ENCODE results near the gene AURKA.
"Not testable (repeated sequence)": the region's sequence is repeated elsewhere in the genome, so short reads cannot be mapped to it uniquely, and the experiment has no call there.

The AURKA gene

GRCh38 chr20:56353356-56353755 is 38.7 kb downstream of the AURKA start:
- DNase-seq: no peak

DNA sequence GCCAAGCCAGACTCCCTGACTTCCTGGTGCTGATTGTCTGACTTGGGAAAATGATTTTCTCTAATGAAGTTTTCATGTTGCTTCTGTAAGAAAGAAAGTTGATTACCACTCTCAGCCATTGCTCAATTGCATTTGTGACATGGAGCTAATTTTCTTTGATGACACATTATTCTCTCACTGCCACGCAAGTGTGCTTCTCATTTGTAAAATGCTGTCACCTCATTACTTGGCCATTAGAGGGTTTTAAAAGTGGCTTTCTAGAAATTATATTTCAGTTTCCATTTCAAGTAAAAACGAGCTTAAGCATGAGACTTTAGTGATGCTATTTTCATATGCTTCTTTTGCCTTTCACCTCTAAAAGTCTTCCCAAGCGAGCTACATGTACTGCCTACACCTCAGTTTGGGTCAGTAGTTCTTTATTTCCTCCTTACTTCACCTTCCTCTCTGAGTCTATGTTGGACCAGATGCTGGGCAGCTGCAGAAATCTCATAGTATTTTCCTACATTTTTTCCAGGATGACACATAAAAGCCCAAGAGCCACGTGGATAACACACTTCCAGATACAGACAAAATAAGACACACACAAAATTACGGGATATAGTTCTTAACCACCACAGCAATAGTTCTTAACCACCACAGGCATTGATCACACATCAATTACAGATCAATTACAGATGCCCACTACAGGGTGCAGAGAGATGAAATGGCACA is 39.5 kb downstream of the AURKA start:
- DNase-seq: no peak

GRCh38 chr20:56350842-56351241 is 41.2 kb downstream of the AURKA start:
- DNase-seq: no peak

- DNase-seq: no peak
Measured at GRCh38 chr20:56348746-56349145, 43.3 kb downstream of the AURKA start.

DNA sequence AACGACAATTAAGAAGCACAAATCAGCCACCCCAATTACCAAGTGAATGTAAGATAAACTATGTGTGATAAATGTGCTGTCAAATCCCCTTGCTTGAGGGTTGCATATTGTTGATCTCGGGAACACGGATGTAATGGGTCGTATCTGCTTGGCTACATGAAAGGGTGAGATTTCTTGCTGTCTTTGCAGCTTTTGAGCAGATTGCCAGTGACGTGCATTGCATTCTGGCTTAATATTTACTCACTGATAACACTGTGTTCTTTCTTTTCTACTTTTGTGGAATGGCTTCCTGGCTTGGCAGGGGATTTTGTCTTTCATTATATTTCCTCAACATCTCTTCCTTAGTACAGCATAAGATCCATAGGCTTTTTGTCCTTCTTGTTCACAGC is 43.7 kb downstream of the AURKA start:
- DNase-seq: no peak

DNA sequence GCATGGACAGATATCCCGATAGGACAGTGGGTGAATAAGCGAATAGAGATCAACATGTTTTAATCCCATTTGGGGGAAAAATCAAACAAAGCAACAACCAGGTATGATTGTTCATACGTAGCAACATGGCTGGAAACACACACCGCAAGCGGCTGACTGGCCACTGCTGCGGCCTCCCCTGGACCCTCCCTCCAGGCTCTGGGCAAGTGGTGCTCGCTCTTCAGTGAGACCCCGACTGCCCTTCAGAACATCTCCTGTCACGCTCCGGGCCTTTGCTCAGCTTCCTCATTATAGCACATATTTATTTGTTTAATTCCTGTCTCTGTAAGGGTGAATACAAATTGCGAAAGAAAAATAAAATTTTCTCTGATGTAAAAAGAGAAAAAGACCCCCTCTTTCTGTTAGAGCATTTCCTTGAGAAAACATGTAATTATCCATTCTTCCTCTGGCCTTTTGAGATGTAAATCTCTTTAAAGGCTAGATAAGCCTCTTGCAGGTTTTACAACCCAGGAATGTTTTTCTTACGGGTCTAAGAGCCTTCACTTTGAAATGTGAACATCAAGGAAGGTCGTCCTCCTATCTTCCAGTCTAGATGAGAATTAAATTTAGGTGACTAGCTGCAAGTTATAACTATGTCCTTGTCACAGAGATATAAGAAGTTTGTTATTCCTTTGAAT is 44.2 kb downstream of the AURKA start:
- DNase-seq: no peak

GRCh38 chr20:56345911-56346310 is 46.1 kb downstream of the AURKA start:
- no peak for DNase-seq

DNA sequence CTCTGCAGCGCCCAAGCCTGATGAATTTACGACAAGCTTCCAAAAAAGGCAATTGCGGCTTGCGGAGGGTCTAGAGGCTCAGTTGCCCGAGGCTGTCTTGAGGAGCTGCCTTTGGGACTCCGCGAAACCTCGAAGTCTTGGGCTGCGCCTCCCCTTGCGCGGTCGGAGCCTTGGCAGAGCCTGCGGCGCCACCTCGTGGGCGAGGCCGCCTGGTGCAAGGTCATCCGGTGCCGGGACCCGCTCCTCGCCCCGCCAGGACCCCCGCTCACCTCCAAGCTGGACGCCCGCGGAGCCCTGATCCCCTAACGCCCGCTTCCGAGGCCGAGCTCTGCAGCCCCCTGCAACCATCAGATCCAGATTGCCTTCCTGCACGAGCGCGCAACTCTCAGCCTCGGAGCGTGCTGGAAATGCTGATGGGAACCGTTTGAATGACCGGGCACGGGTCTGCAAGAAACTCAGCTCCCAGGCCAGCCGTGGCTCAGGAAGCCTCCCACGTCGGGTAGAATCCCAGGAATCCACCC is 48.1 kb downstream of the AURKA start:
- DNase-seq: peak; percentile 46

- no peak for DNase-seq
Measured at GRCh38 chr20:56342783-56343182, 49.2 kb downstream of the AURKA start.

GRCh38 chr20:56336709-56337108 is 55.3 kb downstream of the AURKA start:
- DNase-seq: not testable (repeated sequence)

- no peak for DNase-seq
Measured at GRCh38 chr20:56328861-56329260, 63.2 kb downstream of the AURKA start.

DNA sequence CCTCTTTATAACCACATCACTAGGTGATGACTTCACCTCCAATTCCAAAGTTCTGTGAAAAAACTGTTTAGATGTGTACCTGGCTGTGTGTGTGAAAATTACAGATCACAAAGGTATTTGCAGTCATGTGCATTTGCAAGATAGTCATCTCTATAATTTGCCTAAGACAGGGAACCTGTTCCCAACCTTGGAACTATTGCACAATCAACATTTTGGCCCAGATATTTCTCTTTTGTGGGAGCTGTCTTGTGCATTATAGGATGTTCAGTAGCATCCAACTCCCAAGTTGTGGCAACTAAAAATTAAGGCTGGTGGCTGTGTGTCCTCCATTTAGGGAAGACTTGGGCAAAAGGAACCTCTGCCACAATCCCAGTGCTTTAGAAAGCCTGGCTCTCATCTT is 67.2 kb downstream of the AURKA start:
- no peak for DNase-seq

GRCh38 chr20:56323656-56324055 is 68.4 kb downstream of the AURKA start:
- DNase-seq: no peak

- DNase-seq: no peak
Measured at GRCh38 chr20:56323206-56323605, 68.8 kb downstream of the AURKA start.

- no peak for DNase-seq
Measured at GRCh38 chr20:56322681-56323080, 69.3 kb downstream of the AURKA start.
